Forelimb muscle (tissue), 1 donor: Measurements from ENCODE around the gene TSC1. TPM values are rescaled to one million over a fixed set of nuclear protein-coding genes. Genes with fewer than 3 reads are reported as not detected.

ENCODE experiments used
- DNase-seq: peaks from one replicate; pipeline ENCODE4 v3.0.0-alpha.2; 2013; ENCODE audit warnings: low read depth
- polyA plus RNA-seq: library from polyadenylated mRNA; unstranded; fragments of 120-200 nt; gene quantifications from one replicate; pipeline ENCODE4 v1.2.1, GENCODE V29; 2013; ENCODE audit not compliant: insufficient read length

The TSC1 gene
- polyA plus RNA-seq, 1 donor: 27.3 TPM

- DNase-seq: no peak
These were observed 6.9 kb downstream of the TSC1 start for GRCh38 chr9:132937463-132937901.

- DNase-seq: no peak
These were observed 9.4 kb downstream of the TSC1 start for GRCh38 chr9:132935026-132935425.

- DNase-seq: no peak
These were observed 13.2 kb downstream of the TSC1 start for GRCh38 chr9:132931178-132931735.

- no peak for DNase-seq
These were observed 16.7 kb downstream of the TSC1 start for GRCh38 chr9:132927704-132928103.

- DNase-seq: no peak
These were observed 21.0 kb downstream of the TSC1 start for GRCh38 chr9:132923346-132923902.

GRCh38 chr9:132919614-132920268 lies 24.7 kb downstream of the TSC1 start:
- DNase-seq: no peak

- no peak for DNase-seq
These were observed 29.5 kb downstream of the TSC1 start for GRCh38 chr9:132914924-132915323.

- DNase-seq: no peak
These were observed 32.3 kb downstream of the TSC1 start for GRCh38 chr9:132912131-132912530.

- DNase-seq: no peak
These were observed 34.0 kb downstream of the TSC1 start for GRCh38 chr9:132910376-132910775.

GRCh38 chr9:132909311-132909710 lies 35.1 kb downstream of the TSC1 start:
- no peak for DNase-seq

- DNase-seq: no peak
These were observed 35.8 kb downstream of the TSC1 start for GRCh38 chr9:132908635-132909034.

GRCh38 chr9:132905726-132906125 lies 38.7 kb downstream of the TSC1 start:
- DNase-seq: no peak

GRCh38 chr9:132903574-132904492 lies 40.6 kb downstream of the TSC1 start:
- DNase-seq: no peak

GRCh38 chr9:132901858-132902831 lies 42.3 kb downstream of the TSC1 start:
- peak; percentile 63 for DNase-seq

GRCh38 chr9:132898051-132898450 lies 46.4 kb downstream of the TSC1 start:
- DNase-seq: no peak

GRCh38 chr9:132896906-132897305 lies 47.5 kb downstream of the TSC1 start:
- no peak for DNase-seq

GRCh38 chr9:132896264-132896663 lies 48.2 kb downstream of the TSC1 start:
- no peak for DNase-seq

GRCh38 chr9:132894862-132895835 lies 49.3 kb downstream of the TSC1 start:
- DNase-seq: no peak

- no peak for DNase-seq
These were observed 50.1 kb downstream of the TSC1 start for GRCh38 chr9:132894346-132894745.

GRCh38 chr9:132892400-132892799 lies 52.0 kb downstream of the TSC1 start:
- DNase-seq: no peak
